ENCODE results near the gene TTF2.

TTF2 gene

GRCh38 chr1:117047271-117047670 is 12.9 kb upstream of the TTF2 start:
- DNase-seq = no peak

GRCh38 chr1:117049857-117050256 is 10.3 kb upstream of the TTF2 start:
- DNase-seq = no peak

DNA sequence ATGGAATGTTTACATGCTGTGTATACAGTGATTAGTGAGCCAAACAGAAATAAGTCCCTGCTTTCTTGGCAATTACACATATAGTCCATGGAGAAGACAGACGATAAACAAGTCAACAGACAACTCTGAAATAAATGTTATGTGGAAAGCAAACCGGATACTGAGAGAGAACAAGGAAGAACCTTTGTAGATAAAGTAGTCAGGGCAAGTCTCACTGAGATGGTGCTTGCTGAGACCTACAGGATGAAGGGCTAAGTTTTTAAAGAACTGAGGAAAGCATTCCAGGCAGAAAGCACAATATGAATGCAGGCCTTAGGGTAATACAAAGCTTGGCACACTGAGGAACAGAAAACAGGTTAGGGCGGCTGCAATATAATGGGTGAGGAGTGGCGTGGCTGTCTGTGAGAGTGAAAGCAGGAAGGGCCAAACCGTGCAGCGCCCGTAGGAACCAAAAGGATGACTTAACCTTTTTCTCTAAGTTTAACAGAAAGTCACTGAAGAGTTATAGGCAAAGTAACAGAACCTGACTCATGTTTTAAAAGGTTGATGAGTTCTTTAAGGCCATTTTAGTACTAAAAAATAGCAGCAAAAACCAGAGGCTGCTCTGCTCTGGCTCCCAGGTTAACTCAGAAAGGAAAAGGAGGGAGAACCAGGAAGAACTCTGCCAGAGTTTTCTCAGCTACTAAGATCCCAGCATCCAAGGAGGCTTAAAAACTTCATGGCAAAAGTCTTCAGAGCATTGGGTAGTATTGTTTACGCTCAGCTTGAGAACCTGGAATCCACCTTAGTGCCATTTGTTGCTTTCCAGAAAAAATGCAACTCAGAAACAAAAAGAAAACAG is 8.7 kb upstream of the TTF2 start:
- DNase-seq = peak; percentile 29

DNA sequence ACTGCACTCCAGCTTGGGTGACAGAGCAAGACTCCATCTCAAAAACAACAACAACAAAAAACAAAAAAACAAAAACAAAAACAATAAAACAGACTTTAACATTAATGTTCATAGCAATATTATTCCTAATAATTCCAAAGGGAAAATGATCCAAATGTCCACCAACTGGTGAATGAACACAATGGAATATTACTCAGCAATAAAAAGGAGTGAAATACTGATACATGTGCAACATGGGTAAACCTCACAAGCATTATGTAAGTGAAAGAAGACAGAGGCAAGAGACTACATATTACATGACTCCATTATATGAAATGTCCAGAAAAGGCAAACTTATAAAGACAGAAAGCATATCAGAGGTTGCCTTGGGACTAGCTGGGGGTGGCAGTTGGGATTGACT is 6.1 kb upstream of the TTF2 start:
- DNase-seq = no peak

DNA sequence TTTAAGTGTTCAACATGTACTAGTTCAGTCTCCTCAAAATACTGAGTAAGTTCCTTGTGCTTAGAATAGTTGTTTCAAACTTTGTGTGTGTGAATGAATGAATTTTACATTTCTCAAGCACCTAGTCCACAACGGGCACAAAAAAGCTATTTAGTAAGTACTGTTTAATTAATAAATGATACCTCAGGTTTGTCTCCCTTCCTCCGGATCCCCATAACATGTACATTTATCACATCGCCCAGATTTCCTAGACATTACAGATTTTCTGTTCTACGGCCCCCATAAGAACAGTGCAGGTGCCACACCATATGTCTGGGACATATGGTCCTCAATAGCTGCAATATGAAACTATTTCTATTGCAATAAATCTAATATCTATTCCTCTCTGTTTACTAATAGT is 1.3 kb upstream of the TTF2 start:
- DNase-seq = no peak

DNA sequence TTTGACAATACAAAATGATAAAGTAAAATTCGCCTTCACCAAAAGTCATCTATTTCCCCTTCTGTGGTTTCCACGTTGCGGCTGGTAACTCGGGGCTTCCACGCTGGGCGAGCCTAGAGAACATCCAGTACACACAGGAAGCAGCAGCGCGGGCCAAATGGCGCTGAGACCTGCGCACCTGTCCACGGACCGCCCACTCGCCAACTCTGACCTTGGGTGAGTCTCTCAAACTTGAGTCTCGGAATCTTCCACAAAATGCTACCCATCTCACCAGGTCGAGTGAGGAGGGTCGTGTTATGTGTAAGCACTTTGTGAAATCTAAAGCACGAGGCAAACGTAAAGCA is 820 bp upstream of the TTF2 start:
- DNase-seq = peak; percentile 69

DNA sequence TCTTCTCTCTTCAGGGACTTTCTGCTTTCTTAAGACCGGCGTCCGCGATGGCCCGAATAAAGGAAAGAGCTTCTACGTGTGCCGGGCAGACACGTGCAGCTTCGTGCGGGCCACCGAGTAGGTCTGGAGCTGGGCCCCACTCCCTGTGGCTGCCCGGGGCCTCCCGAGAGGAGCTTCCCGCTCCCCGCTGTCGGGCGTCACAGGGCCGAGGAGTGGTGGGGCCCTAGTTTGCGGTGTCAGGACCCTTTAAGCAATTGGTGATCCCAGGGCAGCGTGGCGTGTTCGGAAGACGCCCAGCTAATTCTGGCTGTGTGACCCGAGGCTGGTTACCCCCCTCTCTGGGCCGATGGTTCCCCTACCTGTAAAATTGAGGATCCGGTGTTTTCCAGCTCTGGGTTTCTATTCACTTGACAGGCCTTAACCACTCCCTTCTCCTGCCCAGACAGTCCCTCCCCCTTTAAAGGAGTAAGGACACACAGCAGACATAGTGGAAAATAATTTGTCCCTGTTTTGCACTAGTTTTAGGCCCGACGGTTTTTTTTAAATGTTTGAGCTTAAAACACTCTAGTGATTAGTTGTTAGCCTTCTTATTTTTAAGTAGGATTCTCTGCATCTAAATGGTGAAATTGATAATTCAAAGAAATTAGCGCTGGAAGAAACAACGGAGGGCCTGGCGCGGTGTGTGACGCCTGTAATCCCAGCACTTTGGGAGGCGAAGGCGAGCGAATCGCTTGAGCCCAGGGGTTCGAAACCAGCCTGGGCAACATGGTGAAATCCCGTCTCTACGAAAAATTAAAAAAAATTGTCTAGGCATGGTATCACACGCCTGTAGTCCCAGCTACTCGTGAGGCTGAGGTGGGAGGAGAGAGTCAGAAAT is 553 bp downstream of the TTF2 start:
- DNase-seq = no peak

DNA sequence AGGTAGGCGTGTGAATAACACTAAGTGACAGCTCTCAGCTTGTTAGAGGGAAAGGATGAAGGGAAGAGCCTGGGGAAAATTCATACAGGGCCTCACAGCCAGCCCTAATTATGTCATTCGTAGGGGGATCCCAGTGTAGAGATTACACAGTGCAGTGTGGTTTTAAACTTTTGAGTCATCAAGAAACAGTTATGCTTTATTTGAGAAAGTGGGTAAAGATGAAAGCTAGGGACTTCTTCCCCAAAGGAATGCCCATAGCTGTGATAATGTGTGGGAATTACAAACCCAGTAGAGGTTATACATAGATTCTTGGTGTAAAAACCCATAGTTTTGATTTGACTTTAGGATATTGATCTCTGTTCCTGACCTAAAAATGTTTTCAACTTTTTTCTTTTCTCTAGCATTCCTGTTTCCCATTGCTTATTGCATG is 1.9 kb downstream of the TTF2 start:
- peak; percentile 37 for DNase-seq

DNA sequence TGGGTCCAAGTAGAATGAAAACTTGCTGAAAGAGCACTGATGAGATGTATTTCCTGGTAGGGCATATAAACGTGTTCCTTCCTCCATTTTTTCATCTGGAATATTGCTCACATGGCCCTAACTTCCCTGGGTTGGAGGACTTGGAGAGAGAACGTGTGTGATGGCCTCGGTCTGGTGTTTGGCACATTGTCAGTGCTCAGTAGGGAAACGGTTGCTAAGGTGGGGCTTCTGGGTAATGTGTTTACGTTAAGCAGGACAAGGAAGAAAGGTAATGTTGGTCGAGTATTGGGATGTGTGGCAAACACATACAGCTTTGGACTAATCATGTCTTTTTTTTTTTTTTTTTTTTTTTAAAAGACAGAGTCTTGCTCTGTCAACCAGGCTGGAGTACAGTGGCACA is 6.2 kb downstream of the TTF2 start:
- DNase-seq = no peak

DNA sequence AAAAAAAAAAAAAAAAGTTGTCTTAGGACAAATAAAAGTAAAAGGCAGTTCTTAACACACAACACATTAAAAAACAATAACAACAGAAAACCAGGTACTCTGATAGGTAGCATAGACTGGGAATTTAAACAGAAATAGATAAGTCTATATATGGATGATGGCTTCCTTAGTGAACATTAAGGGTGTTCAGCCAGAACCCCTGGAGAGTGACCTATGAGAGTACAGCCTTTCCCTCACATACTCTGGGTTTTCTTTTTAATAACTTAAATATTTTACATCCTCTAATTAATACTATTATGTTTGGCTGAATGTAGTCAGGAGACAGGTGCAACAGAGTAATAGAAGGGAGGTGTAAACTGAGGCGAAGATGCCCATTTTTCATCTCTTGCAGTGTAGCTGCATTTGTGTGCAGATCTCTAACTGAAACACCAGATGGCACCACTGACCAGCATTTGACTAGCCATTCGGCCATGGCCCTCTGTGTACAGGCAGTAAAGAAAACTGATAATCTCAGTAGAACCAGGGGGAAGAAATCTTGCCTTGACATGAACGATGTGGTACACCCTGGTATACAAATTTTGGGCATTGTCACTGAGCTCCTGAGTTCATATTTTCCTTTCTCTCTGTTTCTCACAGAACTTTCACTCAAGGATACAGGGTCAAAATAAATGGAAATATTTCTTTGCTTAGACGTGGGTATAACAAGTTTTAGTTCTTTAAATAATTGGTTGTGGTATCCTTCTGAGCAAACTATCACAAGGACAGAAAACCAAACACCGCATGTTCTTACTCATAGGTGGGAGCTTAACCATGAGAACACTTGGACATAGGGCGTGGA is 7.6 kb downstream of the TTF2 start:
- DNase-seq = peak; percentile 47

- DNase-seq = no peak
Observed at GRCh38 chr1:117068580-117068979, 8.5 kb downstream of the TTF2 start.

DNA sequence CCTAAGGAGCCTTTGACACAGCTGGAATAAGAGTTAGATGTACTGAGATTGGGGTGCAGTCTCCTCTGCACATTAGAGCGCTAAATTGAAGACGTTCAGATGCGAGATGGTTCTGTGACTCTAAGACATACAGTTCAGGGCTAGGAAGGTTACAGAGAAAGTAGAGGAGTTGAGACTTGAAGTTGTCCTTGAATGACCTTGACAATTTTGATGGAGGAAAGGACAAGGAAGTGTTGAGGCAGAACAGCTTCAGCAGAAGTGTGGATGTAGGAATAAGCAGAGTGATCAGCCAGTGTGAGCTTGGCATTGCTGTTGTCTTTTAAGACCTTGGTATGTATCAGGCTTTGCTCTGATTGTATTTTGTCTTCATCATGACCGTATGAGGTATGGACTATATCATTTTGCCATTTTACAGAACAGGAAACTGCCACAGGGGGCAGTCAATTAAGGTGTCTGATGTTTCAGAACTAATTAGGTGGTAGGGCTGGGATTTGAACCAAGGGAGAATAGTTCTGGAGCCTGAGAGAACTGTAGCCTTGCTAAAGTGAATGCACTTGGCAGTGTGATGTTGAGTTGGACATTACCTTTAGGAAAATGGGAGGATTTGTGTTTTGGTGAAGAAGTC is 9.2 kb downstream of the TTF2 start:
- no peak for DNase-seq

DNA sequence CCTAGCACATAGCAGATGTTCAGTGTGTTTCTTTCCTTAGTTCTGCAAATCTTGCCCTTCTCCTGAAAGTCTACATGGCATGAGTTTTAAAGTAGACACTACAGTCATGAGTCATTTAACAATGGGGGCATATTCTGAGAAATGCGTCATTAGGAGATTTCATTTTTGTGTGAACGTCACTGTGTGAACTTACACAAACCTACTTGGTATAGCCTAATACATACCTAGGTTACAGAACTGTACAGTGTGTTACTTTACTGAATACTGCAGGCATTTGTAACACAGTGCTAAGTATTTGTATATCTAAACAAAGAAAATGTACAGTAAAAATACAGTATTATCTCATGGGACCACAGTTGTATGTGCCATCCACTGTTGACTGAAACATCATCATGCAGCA is 10.0 kb downstream of the TTF2 start:
- DNase-seq = no peak

DNA sequence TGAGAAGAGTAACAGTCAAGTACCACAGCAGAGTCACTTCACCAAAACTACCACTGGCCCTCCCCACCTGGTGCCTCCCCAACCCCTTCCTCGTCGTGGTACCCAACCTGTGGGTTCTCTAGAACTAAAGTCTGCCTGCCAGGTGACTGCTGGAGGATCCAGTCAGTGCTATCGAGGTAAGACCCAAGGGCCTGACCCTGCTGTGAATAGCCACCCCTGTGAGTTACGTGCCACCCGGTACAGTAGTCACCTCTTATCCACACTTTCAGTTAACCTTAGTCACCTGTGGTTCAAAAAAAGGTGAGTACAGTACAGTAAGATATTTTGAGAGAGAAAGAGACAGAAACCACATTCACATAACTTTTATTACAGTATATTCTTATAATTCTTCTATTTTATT is 16.5 kb downstream of the TTF2 start:
- no peak for DNase-seq

DNA sequence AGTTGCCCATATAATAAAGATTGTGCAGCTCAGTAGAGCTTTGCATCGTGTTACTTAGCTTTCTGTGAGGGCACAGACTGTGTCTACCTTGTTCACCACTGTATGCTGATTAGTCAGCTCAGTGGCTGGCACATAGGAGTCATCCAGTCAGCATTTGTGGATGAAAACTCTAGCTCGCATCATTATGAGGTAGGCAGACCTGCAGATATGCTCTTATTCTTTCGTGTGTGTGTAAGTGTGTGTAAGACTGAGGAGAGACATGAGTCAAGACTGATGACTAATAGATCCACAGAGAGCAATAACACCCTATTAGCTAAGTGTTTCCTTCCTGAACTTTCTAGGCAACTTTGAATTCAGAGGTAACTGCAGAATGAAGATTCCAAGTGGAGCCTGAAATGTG is 17.1 kb downstream of the TTF2 start:
- DNase-seq = peak; percentile 63

DNA sequence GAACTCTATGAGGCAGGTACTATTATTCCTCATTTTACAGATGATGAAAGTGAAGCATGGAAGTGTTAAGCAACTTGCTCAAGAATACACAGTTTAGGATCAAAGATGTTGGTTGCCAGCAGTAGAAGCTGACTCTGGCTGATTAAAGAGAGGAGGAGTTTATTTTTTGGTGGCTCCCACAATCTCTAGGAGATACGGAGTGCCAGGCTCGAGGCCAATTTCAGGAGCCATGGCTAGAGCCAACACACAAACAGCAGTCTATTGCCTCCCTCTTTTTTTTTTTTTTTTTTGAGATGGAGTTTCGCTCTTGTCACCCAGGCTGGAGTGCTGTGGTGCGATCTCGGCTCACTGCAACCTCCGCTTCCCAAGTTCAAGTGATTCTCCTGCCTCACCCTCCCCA is 19.6 kb downstream of the TTF2 start:
- DNase-seq = no peak

DNA sequence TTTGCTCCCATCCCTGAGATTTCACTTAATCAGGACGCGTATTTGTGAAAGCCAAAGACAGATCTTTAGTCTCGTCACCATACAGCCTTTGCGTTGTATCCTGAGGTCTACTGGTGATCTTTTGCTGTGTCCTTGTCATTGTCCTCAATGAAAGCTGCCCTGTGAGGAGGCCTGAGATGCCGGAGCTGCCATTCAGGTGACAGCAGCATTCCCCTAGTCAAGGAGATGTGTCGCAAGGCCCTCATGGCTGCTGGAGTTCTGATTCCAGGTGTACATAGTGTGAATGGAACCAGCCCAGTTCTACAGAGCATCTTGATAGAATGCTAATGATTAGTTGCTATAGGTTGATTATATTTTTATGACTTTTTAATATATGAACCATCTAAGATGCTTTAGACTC is 24.1 kb downstream of the TTF2 start:
- DNase-seq = no peak

DNA sequence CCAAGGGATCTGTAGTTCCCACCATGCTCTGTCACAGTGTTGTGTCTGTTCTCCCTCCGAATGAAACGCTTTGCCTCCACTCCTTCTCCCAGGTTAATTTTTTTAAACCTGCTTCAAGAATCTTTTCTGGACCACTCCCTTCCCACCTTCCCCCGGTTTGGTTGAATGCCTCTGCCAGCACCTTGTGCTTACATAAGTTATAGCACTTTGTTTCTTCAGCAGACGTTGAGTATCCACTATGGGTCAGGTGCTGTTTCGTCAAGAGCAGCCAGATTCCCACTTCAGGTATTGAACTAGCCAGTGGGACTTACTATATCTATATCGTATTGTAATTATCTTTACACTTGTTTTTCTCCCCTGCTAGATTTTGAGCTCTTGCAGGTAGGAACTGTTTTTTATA is 27.6 kb downstream of the TTF2 start:
- DNase-seq = no peak

- DNase-seq = no peak
Observed at GRCh38 chr1:117089996-117090395, 29.9 kb downstream of the TTF2 start.

DNA sequence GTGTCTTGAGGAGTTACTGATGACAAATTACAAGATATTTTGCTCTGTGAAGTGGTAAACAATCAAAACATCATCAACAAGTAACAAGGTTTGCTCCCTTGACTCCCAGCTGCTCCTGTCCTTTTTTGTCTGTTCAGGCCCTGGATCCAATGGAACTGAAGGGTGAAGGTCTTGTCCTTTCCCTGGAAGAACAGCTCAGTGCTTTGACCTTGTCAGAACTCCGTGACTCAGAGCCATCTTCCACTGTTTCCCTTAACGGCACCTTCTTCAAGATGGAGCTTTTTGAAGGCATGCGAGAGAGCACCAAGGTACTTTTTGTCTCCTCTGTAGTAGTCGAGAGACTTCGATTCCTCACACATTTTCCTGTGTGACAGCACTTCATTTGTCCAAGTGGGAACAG is 32.5 kb downstream of the TTF2 start:
- no peak for DNase-seq

- DNase-seq = no peak
Observed at GRCh38 chr1:117093091-117093534, 33.0 kb downstream of the TTF2 start.

- peak; percentile 34 for DNase-seq
Observed at GRCh38 chr1:117093870-117094621, 33.9 kb downstream of the TTF2 start.

Measured in activated naive CD4-positive, alpha-beta T cell treated with Interleukin-2 at 50 U/mL for 16 hours (primary cell).